Esophagus squamous epithelium (tissue), 4 donors: ENCODE measurements around the gene DMPK.

Experiments used
- CTCF ChIP-seq, 6 experiments: fragments of 450-650 bp in 4 of 6; fragments of 200-600 bp in 2 of 6; sonication (generic) in 2 of 6; IDR thresholded peaks; one replicate each; pipeline ENCODE4 v1.5.1; 2016 to 2019; ENCODE audit warnings: antibody characterized with exemption in 6 of 6, mild to moderate bottlenecking in 4 of 6, moderate library complexity in 4 of 6
- POLR2A ChIP-seq, 4 donors: fragments of 450-650 bp; IDR thresholded peaks; one replicate each; pipeline ENCODE4 v1.6.1; 2017; ENCODE audit warnings: antibody characterized with exemption in 4 of 4, mild to moderate bottlenecking in 4 of 4, moderate library complexity in 3 of 4

GRCh38 chr19:45761714-45762113 is 20.6 kb downstream of the DMPK start:
- TF ChIP-seq CTCF (IDR thresholded peaks at IDR 0.05) (no peak), POLR2A (IDR thresholded peaks at IDR 0.05) (no peak)
